ENCODE data around the gene TNFAIP3.

DNA sequence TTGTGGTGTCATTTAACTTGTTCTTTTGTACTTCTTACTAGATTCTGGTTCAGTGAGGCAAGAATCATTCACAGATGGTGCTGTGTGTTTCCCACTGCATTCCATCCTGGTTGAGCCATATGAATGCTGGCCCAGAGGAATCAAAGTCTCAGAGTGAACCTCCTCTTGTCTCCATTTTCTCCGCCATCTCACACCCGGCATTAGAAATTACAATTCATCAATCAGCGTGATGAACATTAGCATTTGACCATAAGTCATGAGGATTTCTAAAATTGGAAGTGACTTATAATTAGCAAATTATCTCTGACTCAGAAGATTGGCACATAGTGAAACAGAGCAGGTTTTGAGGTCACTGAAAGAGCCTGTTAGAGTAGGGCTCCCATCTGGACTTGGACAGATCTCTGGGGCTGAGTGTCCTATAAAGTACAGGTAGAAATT, 25.2 kb downstream of the TNFAIP3 start:
- TF ChIP-seq, protein P1, sequence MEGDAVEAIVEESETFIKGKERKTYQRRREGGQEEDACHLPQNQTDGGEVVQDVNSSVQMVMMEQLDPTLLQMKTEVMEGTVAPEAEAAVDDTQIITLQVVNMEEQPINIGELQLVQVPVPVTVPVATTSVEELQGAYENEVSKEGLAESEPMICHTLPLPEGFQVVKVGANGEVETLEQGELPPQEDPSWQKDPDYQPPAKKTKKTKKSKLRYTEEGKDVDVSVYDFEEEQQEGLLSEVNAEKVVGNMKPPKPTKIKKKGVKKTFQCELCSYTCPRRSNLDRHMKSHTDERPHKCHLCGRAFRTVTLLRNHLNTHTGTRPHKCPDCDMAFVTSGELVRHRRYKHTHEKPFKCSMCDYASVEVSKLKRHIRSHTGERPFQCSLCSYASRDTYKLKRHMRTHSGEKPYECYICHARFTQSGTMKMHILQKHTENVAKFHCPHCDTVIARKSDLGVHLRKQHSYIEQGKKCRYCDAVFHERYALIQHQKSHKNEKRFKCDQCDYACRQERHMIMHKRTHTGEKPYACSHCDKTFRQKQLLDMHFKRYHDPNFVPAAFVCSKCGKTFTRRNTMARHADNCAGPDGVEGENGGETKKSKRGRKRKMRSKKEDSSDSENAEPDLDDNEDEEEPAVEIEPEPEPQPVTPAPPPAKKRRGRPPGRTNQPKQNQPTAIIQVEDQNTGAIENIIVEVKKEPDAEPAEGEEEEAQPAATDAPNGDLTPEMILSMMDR (IDR thresholded peaks at IDR 0.05; ENCODE audit: low read depth, low read length) = no peak
- no peak for TF ChIP-seq EZH2phosphoT487 (IDR thresholded peaks at IDR 0.05; ENCODE audit: low read depth)
